Left colon (tissue), 2 donors: Measurements from ENCODE around the gene ECE1. TPM values are rescaled to one million over a fixed set of nuclear protein-coding genes. Genes with fewer than 3 reads are reported as not detected.

Source experiments
- ATAC-seq: fragments of 200-7000 bp; cut with Tn5 transposase; one replicate; pipeline ENCODE4 v1.9.1; 2020; ENCODE audit warnings: mild to moderate bottlenecking, moderate library complexity
- DNase-seq, 2 donors: peaks; one replicate each; pipeline ENCODE4 v3.0.0-alpha.2; 2020
- intact Hi-C, 2 donors: fragments of 100-400 bp; cut with DNase I in 1 of 2; cut with micrococcal nuclease in 1 of 2; formaldehyde crosslinking; loops; one replicate each; pipeline versions ENCODE4 v1.11.2 to v1.14.0; 2022; cut with DNase I, micrococcal nuclease
- long read RNA-seq: library from polyadenylated mRNA; unstranded; transcript quantifications from one replicate; pipeline ENCODE4 v2.0.0, GENCODE V29; 2021
- total RNA-seq, 2 donors: library from RNA; stranded (reverse); fragmentation: NEBNext Ultra II Directional; extraction: Animal tissue kit (Norgen Biotek cat#: 25700); gene quantifications; one replicate each; pipeline ENCODE4 v1.2.1, GENCODE V29; 2021
- donor health status: DM: no; HTN: no; CAD: no.
- donor health status: DM: yes; HTN: yes; CAD: no.

ECE1 gene
- total RNA-seq: 100 to 1,000 TPM; 110 to 165 TPM
- long read RNA-seq, full-length matches to known transcripts: 34 of 111 reads
- long read RNA-seq, partial matches to known transcripts: 27 of 111 reads
- long read RNA-seq, other reads (novel, unspliced or antisense): 50 of 111 reads

GRCh38 chr1:21289700-21290545 is at the start of gene ECE1:
Gene ECE1 (minus strand): TSS chr1:21290463. CDS start chr1:21290414, 49 bp downstream.
- ATAC-seq (peak; percentile 62), DNase-seq (peak in 1 of 2 donors; percentile 69)
- intact Hi-C loops: no loop called here

GRCh38 chr1:21339356-21340229 is 49.3 kb upstream of the ECE1 start:
- ATAC-seq (peak; percentile 35), DNase-seq (peak; percentile 15 to 29)
- intact Hi-C loops: loop anchor here in 1 of 2 donors (5.0 kb wide), 1 partner anchor 87 kb away; no protein-coding TSS in a partner anchor

- intact Hi-C loops: no loop called here
- DNase-seq (peak; percentile 73 to 82), ATAC-seq (peak; percentile 52)
Measured at GRCh38 chr1:21338573-21339355, 48.5 kb upstream of the ECE1 start.

- peak; percentile 63 to 82 for DNase-seq
- intact Hi-C loops: no loop called here
- ATAC-seq: no peak
Measured at GRCh38 chr1:21337928-21338572, 47.8 kb upstream of the ECE1 start.

GRCh38 chr1:21337454-21337927 is 47.2 kb upstream of the ECE1 start:
- ATAC-seq (no peak), DNase-seq (no peak)
- intact Hi-C loops: no loop called here

GRCh38 chr1:21337010-21337437 is 46.8 kb upstream of the ECE1 start:
- intact Hi-C loops: no loop called here
- ATAC-seq (no peak), DNase-seq (no peak)

- DNase-seq (peak in 1 of 2 donors; percentile 32), ATAC-seq (no peak)
- intact Hi-C loops: no loop called here
Measured at GRCh38 chr1:21335750-21336224, 45.5 kb upstream of the ECE1 start.

- ATAC-seq: no peak
- DNase-seq: peak in 1 of 2 donors; percentile 8
- intact Hi-C loops: no loop called here
Measured at GRCh38 chr1:21335088-21335691, 44.9 kb upstream of the ECE1 start.

- intact Hi-C loops: no loop called here
- ATAC-seq (peak; percentile 31), DNase-seq (peak; percentile 76 to 79)
Measured at GRCh38 chr1:21334214-21335087, 44.2 kb upstream of the ECE1 start.

GRCh38 chr1:21333824-21334213 is 43.6 kb upstream of the ECE1 start:
- ATAC-seq (no peak), DNase-seq (no peak)
- intact Hi-C loops: no loop called here

GRCh38 chr1:21332554-21333311 is 42.5 kb upstream of the ECE1 start:
- ATAC-seq: no peak
- DNase-seq: peak; percentile 11 to 29
- intact Hi-C loops: no loop called here

- DNase-seq: peak; percentile 40 to 71
- ATAC-seq: peak; percentile 28
- intact Hi-C loops: no loop called here
Measured at GRCh38 chr1:21331752-21332478, 41.7 kb upstream of the ECE1 start.

GRCh38 chr1:21330544-21330943 is 40.3 kb upstream of the ECE1 start:
- DNase-seq (no peak), ATAC-seq (no peak)
- intact Hi-C loops: no loop called here

GRCh38 chr1:21329209-21329844 is 39.1 kb upstream of the ECE1 start:
- ATAC-seq: peak; percentile 78
- intact Hi-C loops: no loop called here
- DNase-seq: peak; percentile 65 to 90
